GM18861 (cell line): ENCODE data around the gene ANKMY1.

Source experiments
- ATAC-seq: cut with Tn5 transposase; IDR thresholded peaks from one replicate; pipeline ENCODE4 v1.9.1; 2021; ENCODE audit not compliant: unreplicated experiment

ANKMY1 gene

DNA sequence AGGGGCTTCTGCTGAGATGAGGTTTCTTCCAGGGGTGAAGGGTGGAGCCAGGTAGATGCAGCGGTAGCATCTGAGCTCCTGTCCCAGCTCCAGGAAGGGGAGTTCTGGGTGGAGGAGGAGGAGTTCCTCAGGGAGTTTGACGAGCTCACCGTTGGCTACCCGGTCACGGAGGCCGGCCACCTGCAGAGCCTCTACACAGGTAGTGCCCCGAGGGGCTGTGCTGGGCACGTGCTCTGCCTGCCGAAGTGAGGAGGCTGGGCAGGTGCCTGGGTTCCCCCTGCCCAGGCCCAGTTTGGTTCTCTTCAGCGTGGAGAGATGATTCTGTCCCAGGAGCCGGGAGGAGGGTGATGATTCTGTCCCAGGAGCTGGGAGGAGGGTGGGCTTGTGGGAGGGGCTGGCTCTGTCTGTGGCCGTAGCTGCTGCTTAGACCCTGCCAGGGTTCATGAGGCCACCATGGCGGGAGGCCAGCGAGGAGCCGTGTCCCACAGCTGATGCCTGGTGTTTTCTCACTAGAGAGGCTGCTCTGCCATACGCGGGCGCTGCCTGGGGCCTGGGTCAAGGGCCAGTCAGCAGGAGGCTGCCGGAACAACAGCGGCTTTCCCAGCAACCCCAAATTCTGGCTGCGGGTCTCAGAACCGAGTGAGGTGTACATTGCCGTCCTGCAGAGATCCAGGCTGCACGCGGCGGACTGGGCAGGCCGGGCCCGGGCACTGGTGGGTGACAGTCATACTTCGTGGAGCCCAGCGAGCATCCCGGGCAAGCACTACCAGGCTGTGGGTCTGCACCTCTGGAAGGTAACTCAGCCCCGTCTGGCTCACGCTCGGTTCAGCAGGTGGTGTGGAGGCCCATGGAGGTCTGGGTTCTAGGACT lies 37.0 kb upstream of the ANKMY1 start:
- no peak for ATAC-seq

DNA sequence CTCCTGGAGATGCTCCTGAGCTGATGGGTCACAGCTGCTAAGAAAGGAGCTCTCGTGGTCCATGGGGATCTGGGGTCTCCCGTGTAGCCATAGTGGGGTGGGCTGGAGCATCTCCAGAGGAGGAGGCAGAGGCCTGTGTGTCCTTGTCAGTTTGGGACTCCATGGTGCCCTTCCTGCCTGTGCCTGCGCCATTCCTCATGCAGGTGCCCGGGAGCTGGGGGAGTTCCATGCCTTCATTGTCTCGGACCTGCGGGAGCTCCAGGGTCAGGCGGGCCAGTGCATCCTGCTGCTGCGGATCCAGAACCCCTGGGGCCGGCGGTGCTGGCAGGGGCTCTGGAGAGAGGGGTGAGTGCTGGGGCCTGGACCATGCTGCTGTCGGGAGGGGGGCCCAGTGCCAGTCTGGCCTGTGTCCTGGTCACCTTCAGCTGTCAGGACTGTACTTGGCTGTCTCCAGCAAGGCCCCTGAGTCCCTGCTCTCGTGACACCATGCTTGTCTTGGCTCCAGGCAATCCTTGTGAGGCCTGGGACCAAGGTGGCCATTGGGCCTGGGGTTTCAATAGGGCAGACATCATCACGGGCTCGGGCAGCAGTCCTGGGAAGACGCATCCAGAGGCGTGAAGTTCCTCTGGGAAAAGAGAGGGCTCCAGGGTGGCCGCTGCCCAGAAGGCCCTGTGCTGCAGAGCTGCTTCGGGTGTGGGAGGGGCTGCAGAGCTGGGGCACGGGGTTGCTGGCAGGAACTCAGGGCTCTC lies 36.1 kb upstream of the ANKMY1 start:
- ATAC-seq: no peak

DNA sequence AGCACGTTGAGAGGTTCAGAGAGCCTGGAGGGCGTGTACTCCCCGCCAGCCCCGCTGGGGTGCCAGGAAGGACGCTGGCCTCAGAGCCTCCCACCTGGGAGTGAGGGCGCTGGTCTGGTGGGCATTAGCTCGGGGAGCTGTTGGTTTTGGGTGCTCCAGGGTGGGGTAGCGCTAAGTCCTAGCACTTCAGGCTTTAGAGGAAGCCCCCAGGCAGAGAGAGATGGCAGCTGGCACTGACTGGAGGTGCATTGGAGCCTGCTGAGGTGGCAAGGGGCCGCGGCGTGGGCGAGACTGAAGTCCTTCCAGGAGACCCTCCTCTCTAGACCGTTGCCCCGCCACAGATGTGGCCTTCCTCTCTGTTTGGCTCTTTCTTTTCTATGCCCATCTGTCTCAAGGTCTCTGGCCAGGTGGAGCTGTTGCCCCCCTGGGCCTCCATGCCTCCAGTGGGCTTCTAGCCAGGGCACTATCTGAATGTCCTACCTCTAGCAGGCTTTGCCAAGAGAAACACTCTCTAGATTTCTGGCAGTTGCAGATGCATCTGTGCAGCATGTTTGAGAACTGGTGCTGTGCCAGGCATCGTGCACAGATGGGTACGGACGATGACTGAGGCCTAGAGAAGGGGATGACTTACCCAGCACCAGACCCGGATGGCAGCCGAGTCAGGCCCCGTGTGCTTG lies 35.4 kb upstream of the ANKMY1 start:
- ATAC-seq: no peak

GRCh38 chr2:240591784-240592183 lies 34.0 kb upstream of the ANKMY1 start:
- no peak for ATAC-seq

DNA sequence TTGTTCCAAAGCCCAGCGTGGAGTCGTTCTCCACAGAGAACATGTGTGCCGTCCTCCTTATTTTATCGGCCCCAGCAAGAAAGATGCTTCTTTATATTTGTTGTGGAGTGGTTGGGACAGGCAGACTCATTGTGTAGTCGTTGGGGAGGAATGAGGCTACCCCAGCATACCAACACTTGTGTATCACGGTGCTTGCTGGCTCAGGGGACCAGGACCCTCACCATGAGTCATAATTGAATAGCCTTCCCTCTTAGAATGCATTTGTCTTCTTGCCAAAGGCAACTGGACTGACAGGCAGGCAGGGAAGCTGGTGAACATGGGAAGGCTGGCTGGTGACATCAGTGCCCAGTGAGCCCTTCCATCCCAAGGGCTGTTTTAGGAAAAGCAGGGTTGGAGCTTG lies 33.4 kb upstream of the ANKMY1 start:
- ATAC-seq: no peak

GRCh38 chr2:240590681-240591111 lies 32.9 kb upstream of the ANKMY1 start:
- ATAC-seq: no peak

DNA sequence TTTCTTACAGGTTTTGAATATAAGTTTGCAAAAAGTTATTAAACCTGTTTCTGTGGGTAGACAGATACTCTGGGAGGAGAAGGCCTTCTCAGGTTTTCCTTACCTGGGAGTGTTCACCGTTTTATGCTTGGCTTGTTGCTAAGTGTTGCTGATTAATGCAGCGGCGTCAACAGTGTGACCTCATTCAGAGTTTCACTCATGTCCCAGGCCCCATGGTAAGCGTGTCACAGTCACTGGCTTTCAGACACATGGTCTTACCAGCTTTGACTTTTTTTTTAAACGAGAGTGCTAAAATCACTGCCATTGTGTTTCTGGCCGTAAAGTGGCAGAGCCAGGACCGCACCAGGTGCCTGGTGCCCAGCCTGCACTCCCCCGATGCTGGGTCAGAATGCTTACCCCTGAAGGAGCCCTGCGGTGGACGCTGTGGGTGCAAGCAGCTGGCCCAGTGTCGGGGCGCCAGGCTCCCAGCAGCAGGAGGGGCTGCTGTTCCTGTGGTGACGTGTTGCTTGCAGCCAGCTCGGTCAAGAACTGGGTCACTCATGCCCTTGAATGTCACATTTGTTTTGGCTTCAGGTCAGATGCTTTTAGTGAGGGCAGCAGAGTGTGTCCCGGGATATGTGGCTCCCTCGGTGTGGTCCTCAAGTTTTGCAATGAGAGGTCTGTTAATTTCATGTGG lies 32.2 kb upstream of the ANKMY1 start:
- no peak for ATAC-seq

GRCh38 chr2:240589375-240589774 lies 31.6 kb upstream of the ANKMY1 start:
- ATAC-seq: no peak

- no peak for ATAC-seq
Observed at GRCh38 chr2:240588669-240589068, 30.9 kb upstream of the ANKMY1 start.

GRCh38 chr2:240588006-240588655 lies 30.3 kb upstream of the ANKMY1 start:
- no peak for ATAC-seq

- ATAC-seq: no peak
Observed at GRCh38 chr2:240586919-240587800, 29.4 kb upstream of the ANKMY1 start.

DNA sequence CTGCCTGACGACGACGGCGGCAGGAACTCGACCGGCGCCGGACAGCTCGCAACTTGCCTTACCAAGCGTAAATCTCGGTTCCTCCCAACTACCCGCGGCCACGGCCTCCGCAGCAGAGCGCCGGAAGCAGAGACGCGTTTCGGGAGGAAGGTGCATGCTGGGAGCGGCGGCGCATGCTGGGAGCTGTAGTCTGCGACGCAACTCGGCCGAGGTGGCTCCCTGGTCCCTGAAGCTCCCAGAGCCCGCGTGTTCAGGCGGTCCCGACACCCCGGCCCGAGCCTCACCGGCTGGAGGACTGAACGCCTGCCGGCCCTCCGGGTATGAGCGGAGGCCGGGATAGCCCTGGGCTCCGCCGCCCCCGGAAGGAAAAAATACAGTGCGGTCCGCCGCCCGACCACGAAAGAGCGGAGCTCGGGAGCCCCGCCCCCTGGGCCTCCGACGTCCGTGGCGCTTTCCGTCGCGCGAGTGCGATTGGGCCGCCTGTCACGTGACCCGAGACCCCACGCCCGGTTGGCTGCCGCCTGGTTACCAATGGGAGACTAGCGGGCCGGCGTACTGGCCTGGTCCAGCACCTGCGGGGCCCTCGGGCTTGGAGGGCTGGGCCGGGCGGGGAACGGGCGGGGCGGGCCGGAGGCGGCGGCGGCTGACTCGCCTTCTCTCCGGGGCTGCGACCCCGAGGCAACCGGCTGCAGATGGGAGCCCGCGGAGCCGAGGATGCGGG lies 28.6 kb upstream of the ANKMY1 start, which contains the start of gene CAPN10:
TSS of gene CAPN10 (plus strand) at position 537 of the 721 bp plus-strand sequence. CDS start at position 715, 178 bp downstream.
- ATAC-seq: peak; percentile 53

- ATAC-seq: no peak
Observed at GRCh38 chr2:240585681-240586197, 28.0 kb upstream of the ANKMY1 start.

DNA sequence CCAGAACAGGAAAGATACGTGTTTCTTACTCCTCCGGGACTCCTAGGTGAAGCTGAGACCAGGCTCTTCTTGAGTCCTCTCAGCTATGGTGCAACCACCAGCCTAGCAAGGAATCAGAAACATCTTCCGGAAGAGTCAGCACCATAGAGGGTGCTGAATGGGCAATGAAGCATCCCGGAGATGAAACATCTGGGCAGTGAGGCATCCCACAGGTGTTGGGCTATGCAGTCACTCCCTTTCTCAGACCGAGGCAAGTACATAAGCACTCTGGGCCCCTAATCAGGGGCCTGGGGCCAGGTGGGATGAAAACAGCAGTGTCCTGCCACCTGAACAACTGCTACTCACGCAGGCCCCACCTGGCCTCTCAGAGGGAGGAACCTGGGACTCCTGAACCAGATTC lies 27.3 kb upstream of the ANKMY1 start:
- peak; percentile 19 for ATAC-seq

DNA sequence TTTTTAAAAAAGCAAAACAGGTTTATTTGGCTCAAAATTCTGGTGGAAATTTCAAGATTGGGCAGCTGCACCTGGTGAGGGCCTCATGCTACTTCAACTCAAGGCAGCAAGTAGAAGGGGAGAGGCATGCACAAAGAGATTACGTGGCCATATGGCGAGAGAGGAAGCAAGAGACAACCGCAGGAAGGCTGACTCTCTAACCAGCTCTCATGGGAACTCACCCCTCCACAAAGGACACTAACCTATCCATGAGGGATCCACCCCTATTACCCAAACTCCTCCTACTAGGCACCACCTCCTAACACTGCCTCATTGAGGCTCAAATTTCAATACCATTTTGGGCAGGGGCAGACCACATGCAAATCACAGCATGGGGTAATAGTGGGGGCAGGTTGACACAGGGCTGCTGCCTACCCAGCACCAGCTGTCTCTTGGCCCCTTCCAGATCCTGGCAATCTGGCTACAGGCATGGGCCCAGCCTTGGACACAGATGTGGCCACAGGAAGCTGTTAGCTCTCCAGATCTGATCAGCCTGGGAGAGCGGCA lies 26.8 kb upstream of the ANKMY1 start:
- ATAC-seq: peak; percentile 67

DNA sequence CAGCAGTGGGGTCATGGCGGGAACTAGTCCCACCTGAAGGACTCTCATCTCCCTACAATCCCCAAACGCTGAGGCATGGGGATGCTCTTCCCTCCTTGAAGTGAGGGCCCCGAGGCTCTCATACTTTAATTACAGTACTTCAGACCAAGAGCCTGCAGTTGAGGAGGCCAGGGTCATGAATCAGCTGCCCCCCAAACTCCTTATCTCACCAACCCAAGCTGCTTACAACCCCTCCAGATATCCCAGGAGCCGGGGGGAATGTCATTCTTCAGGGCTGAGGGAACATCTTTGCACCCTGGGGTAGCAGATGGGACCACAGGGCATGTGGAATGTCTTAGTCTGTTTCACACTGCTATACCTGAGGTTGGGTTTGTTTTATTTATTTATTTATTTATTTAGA lies 26.0 kb upstream of the ANKMY1 start:
- ATAC-seq: no peak

GRCh38 chr2:240582781-240583180 lies 25.0 kb upstream of the ANKMY1 start:
- no peak for ATAC-seq

DNA sequence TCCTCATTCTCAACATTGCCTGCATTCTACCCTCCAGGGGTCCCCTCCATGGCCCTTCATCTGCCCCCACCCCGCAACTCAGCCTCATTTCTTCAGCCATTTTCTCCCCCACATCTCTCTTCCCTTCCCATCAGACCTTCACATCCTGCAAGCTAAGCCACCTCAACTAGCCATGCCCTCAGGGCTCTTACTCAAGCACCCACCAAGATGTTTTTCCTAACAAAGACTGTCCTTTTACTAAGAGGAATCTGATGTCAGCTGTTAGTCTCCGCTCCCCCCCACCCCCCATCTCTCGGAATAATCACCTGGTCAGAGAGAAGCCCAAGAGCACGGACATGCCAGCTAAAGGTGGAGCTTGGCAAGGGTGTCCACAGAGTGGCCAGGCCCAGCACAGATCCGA lies 24.0 kb upstream of the ANKMY1 start:
- ATAC-seq: no peak
